Measurements from ENCODE around the gene TADA3.
A peak's percentile ranks its signal among the peaks of the same experiment; 100 is the strongest.

Gene TADA3

GRCh38 chr3:9804996-9805395 lies 12.7 kb upstream of the TADA3 start:
- Histone ChIP-seq H3K36me3 (ENCODE audit: control insufficient read depth, low read length) (peaks cover 83% of the 10 kb centered on the region), H3K9me3 (ENCODE audit: control insufficient read depth, insufficient read depth, low read length) (no peaks in the 10 kb centered on the region), H4K20me1 (ENCODE audit: control insufficient read depth, insufficient read depth, low read depth, low read length) (no peaks in the 10 kb centered on the region), H3F3A (ENCODE audit: control insufficient read depth, insufficient read depth) (peaks cover 25% of the 10 kb centered on the region), H3K9me2 (replicated peaks; ENCODE audit: control insufficient read depth, low read length) (no peaks in the 10 kb centered on the region), H3K27me3 (ENCODE audit: control insufficient read depth, low read length) (no peaks in the 10 kb centered on the region), H3K4me2 (ENCODE audit: low read length) (no peak overlapping the region), H3K27ac (ENCODE audit: low read depth, low read length) (no peak overlapping the region), H3K4me3 (ENCODE audit: low read length) (no peak overlapping the region), H3K4me1 (ENCODE audit: control insufficient read depth, low read length) (peaks cover 23% of the 10 kb centered on the region), H3K79me2 (ENCODE audit: control insufficient read depth, low read length) (peaks cover 7% of the 10 kb centered on the region; the same call in 1 of the 2 replicates)
- TF ChIP-seq CTCF (IDR thresholded peaks at IDR 0.05; ENCODE audit: low read depth, low read length, poor library complexity, severe bottlenecking): no peak
- TF ChIP-seq EZH2phosphoT487 (IDR thresholded peaks at IDR 0.05; ENCODE audit: borderline replicate concordance, low read length): no peak

- Histone ChIP-seq H3K9me3 (ENCODE audit: control insufficient read depth, insufficient read depth, low read length) (no peaks in the 10 kb centered on the region), H4K20me1 (ENCODE audit: control insufficient read depth, insufficient read depth, low read depth, low read length) (no peaks in the 10 kb centered on the region), H3K4me2 (ENCODE audit: low read length) (no peak overlapping the region), H3K4me1 (ENCODE audit: control insufficient read depth, low read length) (peaks cover 8% of the 10 kb centered on the region), H3K79me2 (ENCODE audit: control insufficient read depth, low read length) (peaks cover 16% of the 10 kb centered on the region), H3K9me2 (replicated peaks; ENCODE audit: control insufficient read depth, low read length) (no peaks in the 10 kb centered on the region), H3K36me3 (ENCODE audit: control insufficient read depth, low read length) (peaks cover 88% of the 10 kb centered on the region), H3F3A (ENCODE audit: control insufficient read depth, insufficient read depth) (peaks cover 20% of the 10 kb centered on the region), H3K27me3 (ENCODE audit: control insufficient read depth, low read length) (no peaks in the 10 kb centered on the region), H3K27ac (ENCODE audit: low read depth, low read length) (no peak overlapping the region), H3K4me3 (ENCODE audit: low read length) (no peak overlapping the region)
- TF ChIP-seq EZH2phosphoT487 (IDR thresholded peaks at IDR 0.05; ENCODE audit: borderline replicate concordance, low read length) (no peak), CTCF (IDR thresholded peaks at IDR 0.05; ENCODE audit: low read depth, low read length, poor library complexity, severe bottlenecking) (no peak)
Observed at GRCh38 chr3:9803494-9803893, 11.2 kb upstream of the TADA3 start.

GRCh38 chr3:9800529-9800928 lies 8.3 kb upstream of the TADA3 start:
- Histone ChIP-seq H4K20me1 (ENCODE audit: control insufficient read depth, insufficient read depth, low read depth, low read length) (peaks cover 14% of the 10 kb centered on the region), H3K36me3 (ENCODE audit: control insufficient read depth, low read length) (peaks cover 92% of the 10 kb centered on the region), H3K9me3 (ENCODE audit: control insufficient read depth, insufficient read depth, low read length) (no peaks in the 10 kb centered on the region), H3K79me2 (ENCODE audit: control insufficient read depth, low read length) (peaks cover 44% of the 10 kb centered on the region), H3K27me3 (ENCODE audit: control insufficient read depth, low read length) (no peaks in the 10 kb centered on the region), H3K4me2 (ENCODE audit: low read length) (no peak overlapping the region), H3F3A (ENCODE audit: control insufficient read depth, insufficient read depth) (peaks cover 11% of the 10 kb centered on the region), H3K27ac (ENCODE audit: low read depth, low read length) (no peak overlapping the region), H3K4me3 (ENCODE audit: low read length) (no peak overlapping the region), H3K4me1 (ENCODE audit: control insufficient read depth, low read length) (peaks cover 9% of the 10 kb centered on the region), H3K9me2 (replicated peaks; ENCODE audit: control insufficient read depth, low read length) (no peaks in the 10 kb centered on the region)
- TF ChIP-seq EZH2phosphoT487 (IDR thresholded peaks at IDR 0.05; ENCODE audit: borderline replicate concordance, low read length) (no peak), CTCF (IDR thresholded peaks at IDR 0.05; ENCODE audit: low read depth, low read length, poor library complexity, severe bottlenecking) (peak; percentile 44)

Data from DOHH2 (cell line).